ENCODE data around the gene UCN.
"Not testable (repeated sequence)": the region's sequence is repeated elsewhere in the genome, so short reads cannot be mapped to it uniquely, and the experiment has no call there.

The UCN gene

GRCh38 chr2:27314709-27315108, 6.5 kb upstream of the UCN start:
- DNase-seq (ENCODE audit: low read depth, low spot score) = no peak

DNA sequence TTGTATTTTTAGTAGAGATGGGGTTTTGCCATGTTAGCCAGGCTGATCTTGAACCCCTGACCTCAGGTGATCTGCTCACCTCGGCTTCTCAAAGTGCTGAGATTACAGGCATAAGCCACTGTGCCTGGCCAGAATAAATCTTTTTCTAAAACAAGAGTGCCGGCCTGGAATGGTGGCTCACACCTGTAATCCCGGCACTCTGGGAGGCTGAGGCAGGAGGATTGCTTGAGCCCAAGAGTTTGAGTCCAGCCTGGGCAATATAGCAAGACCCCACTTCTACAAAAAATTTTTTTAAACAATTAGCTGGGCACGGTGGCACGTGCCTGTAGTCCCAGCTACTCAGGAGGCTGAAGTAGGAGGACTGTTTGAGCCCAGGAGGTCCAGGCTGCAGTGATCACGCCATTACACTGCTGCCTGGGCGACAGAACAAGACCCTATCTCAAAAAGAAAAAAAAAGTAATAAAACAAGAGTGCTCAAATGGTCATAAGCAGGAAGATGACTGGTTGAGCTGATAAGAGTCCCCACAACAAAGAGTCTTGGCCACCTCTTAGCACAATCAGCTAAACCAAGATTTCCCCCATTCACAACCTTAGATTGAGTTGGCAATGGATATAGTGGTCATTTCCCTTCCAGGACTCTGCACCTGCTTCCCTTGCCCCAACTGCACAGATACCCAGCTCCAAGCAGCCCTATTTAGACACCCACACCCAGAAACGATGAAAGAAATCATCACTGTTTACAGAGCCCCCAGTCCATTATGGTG, 5.8 kb upstream of the UCN start:
- no peak for DNase-seq (ENCODE audit: low read depth, low spot score)

DNA sequence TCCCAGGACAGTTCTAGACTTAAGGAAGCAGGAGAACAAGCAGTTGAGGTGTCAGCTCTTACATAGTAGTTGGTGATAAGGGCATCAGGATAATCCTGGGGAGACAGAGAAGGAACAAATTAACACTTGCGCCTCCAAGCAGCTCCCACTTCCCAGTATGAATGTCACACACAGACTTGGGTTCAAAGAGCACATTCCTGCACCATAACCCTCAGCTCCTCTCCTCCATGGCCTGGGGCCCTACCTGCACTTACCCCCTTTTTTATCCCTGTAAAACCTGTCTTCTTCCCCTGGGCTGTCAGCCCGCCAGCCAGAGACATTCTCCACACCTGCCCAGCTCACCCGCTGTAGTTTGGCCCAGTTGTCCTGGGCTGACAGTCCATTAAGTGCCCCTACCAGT, 3.9 kb upstream of the UCN start:
- no peak for DNase-seq (ENCODE audit: low read depth, low spot score)

GRCh38 chr2:27309651-27310050, 1.4 kb upstream of the UCN start:
- DNase-seq (ENCODE audit: low read depth, low spot score) = no peak

DNA sequence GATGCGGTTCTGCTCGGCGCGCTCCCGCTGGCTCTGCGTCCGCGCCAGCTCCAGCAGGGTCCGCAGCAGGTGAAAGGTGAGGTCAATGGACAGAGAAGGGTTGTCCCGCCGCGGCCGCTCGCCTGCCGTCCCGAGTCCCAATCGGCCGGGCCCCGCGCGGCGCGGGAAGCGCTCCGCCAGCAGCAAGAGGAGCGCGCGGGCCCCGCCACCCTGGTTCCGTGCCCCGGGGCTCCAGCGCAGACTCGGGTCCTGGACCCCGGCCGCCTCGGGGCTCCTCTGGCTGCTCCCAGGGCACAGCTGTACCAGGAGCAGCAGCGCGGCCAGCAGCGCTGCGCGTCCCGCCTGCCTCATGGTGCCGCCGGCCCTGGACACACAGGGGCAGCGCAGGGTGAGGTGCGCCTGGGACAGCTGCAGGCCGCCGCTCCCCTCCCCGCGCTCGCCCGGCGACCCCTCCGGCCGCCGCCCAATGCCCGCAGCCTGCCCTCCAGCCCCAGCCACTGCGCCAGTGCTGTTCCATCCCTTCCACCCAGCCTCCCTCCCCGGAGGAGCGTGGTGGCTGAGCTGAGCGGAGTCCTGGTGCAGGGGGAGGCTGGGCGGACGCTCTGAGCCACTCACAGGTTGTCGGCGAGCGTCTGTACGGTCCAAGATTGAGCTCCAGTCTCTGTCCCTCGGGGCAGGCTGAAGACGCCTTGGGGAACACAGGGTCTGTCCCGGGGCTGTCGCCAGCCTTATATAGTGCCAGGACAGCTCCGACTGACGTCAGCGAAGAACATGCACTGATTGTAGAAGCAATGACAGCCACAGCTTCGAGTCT, 493 bp downstream of the UCN start:
- DNase-seq (ENCODE audit: low read depth, low spot score) = no peak

DNA sequence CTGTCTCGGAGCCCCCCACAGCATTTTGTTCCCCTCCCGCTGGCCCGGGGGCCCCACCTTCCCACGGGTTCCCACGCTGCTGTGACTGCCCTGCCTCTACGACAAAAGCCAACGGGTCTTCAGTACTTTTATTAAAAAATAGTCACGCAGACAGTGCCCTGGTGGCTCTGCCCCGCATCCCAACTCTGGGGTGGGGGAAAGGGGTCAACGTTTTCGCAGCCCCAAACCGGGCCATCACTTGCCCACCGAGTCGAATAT, 1.0 kb downstream of the UCN start:
- DNase-seq (ENCODE audit: low read depth, low spot score) = no peak

DNA sequence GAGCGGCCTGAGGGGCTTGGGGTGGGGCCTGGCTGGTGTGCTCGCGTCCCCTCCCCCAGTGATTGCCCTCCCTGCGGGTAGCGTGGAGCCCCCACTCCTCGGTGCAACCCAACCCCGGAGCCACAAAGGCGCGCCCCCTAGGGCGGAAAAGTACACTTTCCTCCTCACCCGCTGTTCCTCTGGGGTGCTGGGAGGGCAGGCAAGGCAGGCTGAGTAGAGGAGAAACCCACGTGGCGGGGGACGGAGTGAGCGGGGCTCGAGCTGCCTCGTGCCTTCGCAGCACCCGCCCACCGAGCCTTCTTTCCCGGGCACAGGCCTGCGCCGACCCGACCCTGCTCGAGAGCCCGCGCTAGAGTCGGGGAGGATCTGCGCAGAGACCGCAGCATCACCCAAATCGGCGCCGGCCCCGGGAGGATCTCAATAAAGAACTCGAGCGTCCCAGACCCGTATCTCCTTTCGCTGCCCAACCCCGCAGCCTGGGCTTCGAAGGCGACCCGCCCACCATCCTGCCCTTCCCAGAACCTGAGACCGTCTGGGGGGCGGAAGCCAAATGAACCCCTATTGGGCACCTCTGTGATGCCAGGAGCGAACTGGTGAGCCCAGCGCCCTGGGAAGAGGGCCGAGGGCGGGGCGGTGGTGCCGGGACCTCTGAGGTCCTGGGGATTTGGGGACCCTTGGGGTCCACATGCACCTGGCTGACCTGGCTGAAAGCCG, 1.5 kb downstream of the UCN start:
- DNase-seq (ENCODE audit: low read depth, low spot score) = peak; percentile 14

GRCh38 chr2:27306136-27306535, 2.1 kb downstream of the UCN start:
- no peak for DNase-seq (ENCODE audit: low read depth, low spot score)

GRCh38 chr2:27305516-27305915, 2.7 kb downstream of the UCN start:
- no peak for DNase-seq (ENCODE audit: low read depth, low spot score)

GRCh38 chr2:27304488-27305240, 3.6 kb downstream of the UCN start:
- no peak for DNase-seq (ENCODE audit: low read depth, low spot score)

- DNase-seq (ENCODE audit: low read depth, low spot score) = no peak
Measured at GRCh38 chr2:27303093-27304025, 4.9 kb downstream of the UCN start.

- DNase-seq (ENCODE audit: low read depth, low spot score) = not testable (repeated sequence)
Measured at GRCh38 chr2:27300606-27301005, 7.6 kb downstream of the UCN start.

DNA sequence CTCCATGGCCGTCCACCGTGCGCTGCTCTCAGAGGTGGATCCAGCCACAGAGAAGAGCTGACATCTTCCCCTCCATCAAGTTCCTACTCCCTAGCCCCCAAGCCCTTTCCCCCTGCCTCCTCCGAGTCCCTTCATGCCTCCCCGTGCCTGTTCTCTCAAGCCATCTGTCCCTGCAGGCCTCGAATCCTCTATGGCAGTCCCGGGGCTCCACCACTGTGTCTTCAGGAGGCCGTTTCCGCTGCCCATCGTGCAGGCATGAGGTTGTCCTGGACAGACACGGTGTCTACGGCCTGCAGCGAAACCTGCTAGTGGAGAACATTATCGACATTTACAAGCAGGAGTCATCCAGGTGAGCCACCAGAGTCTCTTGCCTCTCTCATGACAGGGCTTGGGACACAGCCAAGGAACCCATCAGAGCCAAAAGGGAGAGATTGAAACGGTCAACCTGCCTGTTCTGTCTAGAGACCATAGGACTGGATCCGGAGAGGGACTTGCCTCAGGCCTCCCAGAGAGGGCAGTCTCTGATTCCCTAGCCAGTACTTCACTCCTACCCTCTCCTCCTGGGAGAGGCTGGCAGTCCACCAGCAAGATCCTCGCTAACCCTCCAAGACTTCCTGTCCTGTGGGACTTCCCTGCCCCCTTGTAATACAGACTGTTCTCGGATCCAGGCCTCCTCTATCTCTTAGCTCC, 9.7 kb downstream of the UCN start:
- DNase-seq (ENCODE audit: low read depth, low spot score) = no peak

GRCh38 chr2:27297195-27297594, 11.1 kb downstream of the UCN start:
- DNase-seq (ENCODE audit: low read depth, low spot score) = no peak

- no peak for DNase-seq (ENCODE audit: low read depth, low spot score)
Measured at GRCh38 chr2:27296481-27296880, 11.8 kb downstream of the UCN start.

DNA sequence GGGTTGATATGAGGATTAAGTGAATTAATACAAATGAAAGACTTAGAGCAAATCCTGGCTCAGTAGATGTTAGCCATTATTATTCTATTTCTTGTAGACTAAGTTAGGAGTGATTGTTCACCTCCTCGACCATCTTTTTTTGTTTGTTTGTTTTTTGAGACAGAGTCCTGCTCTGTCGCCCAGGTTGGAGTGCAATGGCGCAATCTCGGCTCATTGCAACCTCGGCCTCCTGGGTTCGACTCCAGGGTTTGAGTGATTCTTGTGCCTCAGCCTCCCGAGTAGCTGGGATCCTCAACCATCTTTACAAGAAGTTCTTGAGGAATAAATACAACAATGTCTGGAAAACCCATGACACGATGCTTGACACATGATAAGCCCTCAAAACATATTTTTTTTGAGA, 13.3 kb downstream of the UCN start:
- DNase-seq (ENCODE audit: low read depth, low spot score) = no peak

- DNase-seq (ENCODE audit: low read depth, low spot score) = no peak
Measured at GRCh38 chr2:27291865-27292264, 16.4 kb downstream of the UCN start.

- no peak for DNase-seq (ENCODE audit: low read depth, low spot score)
Measured at GRCh38 chr2:27290549-27290948, 17.7 kb downstream of the UCN start.

- no peak for DNase-seq (ENCODE audit: low read depth, low spot score)
Measured at GRCh38 chr2:27288610-27289009, 19.6 kb downstream of the UCN start.

DNA sequence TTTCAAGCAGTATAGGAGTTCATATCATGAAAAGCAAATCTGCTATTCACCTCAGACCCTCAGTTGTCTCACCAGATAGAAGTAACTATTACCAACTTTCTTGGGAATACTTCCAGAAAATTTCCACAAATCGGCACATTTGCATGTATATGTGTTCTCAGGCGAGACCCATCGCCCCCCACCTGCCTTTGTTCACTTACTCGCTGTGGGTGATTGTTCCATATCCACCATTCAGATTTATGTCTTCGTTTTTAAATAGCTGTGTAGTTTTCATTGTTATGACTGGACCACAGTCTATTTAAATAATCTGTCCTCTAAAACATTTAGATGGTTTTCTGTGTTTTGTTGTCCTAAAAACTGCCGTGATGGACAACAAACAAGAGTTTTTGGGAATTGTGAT, 22.8 kb downstream of the UCN start:
- no peak for DNase-seq (ENCODE audit: low read depth, low spot score)

Measured in activated naive CD8-positive, alpha-beta T cell treated with anti-CD3 and anti-CD28 coated beads, Interleukin-2, amount 50 U/mL, for 16 hours (primary cell).